Heart left ventricle (tissue), 13 donors: Measurements from ENCODE around the gene ZBTB20.

Source experiments
- CTCF ChIP-seq, 12 donors: fragments of 200-600 bp; sonication (generic) in 4 of 12; IDR thresholded peaks; one replicate each; pipeline versions ENCODE4 v1.5.0 to v1.8.0; 2018 to 2022; ENCODE audit warnings: antibody characterized with exemption in 12 of 12, mild to moderate bottlenecking in 5 of 12
- POLR2A ChIP-seq, 2 donors: fragments of 450-650 bp; IDR thresholded peaks; one replicate each; pipeline ENCODE4 v1.6.1; 2017; ENCODE audit warnings: antibody characterized with exemption in 2 of 2, mild to moderate bottlenecking in 2 of 2, moderate library complexity in 2 of 2
- donor health status: ischemic (EF 13 %, LVEDD 7.1; RV severe dilation, severe dysfunction).
- donor health status: DM: no; HTN: yes; CAD: no.
- donor health status: DM: no; HTN: no; CAD: no.
- donor health status: ischemic (EF 25% LVEDD 6.9; RV normal size, moderate dysfunction).
- donor health status: ischemic (EF 25% LVEDD 5.7; RV mildly dilated, moderate dysfunction).
- donor health status: ischemic (EF 35%, LVEDD 5.7; RV mildly dilated, moderate dysfunction).
- donor health status: nonischemic (EF 11% LVEDD 7.7; RV severe dilation, severe dysfunction).
- donor health status: DM: yes; HTN: yes; CAD: no.
- donor health status: PGD.
- donor health status: ischemic (EF 29% LVEDD 5.4; RV normal size, mild dysfunction).
- donor health status: nonischemic (EF 23%, LVEDD 6.1; RV moderate dilation, normal function).

- no peak for TF ChIP-seq CTCF (IDR thresholded peaks at IDR 0.05)
- TF ChIP-seq POLR2A (IDR thresholded peaks at IDR 0.05) = no peak
Measured at GRCh38 chr3:114411190-114411668, 735.9 kb downstream of the ZBTB20 start.
